GM19099 (cell line): ENCODE data around the gene ALDH1B1.

Experiments
- POLR2A ChIP-seq: IDR thresholded peaks from 3 replicates; pipeline ENCODE4 v1.6.1; 2011; ENCODE audit warnings: low read depth; ENCODE audit not compliant: insufficient read length; ENCODE audit errors: extremely low read depth

ALDH1B1 gene

DNA sequence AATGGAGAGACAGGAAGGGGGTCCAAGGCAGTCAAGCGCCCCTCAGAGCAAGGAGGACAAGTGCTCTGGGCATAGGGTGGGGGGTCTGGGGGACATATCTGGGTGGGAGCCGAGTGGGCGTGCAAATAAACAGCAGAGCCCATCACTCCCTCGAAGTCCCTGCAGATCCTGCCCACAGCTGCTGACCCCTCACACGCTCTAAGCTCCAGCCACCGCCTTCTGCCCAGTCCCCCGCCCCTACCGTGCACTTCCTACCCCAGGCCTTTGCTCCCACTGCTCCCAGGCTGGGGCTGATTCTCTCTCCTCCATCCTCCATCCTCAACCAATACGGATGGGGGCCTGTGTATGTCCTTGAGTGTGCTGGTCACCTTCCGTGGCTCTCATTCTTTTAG lies 16.9 kb upstream of the ALDH1B1 start:
- no peak for TF ChIP-seq POLR2A

DNA sequence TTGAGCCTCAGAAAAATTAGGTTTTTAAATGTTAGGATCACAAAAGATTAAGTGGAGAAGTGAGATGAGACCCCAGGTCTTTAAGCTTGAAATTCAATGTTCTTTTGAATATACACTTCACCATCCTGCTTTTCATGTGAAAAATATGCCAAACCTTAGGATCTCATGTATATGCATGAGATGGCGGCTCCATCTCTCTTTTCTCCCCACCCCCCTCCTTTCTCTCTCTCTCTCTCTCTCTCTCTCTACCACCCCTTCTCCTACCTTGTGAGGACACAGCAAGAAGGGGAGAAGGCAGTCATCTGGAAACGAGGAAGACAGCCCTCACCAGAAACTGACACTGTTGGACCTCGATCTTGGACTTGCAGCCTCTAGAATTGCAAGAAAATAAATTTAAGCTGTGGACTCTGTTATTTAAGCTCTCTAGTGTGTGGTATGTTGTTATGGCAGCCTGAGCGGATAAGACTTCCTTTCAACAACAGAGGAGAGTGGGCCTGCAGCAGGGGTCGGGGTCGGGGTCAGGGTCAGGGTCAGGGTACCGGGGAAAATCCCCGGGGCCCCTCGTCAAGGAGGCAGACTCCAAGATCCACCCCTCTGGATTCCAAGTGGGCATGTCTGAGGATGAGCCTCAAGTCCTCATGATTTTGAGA lies 16.4 kb upstream of the ALDH1B1 start:
- no peak for TF ChIP-seq POLR2A

DNA sequence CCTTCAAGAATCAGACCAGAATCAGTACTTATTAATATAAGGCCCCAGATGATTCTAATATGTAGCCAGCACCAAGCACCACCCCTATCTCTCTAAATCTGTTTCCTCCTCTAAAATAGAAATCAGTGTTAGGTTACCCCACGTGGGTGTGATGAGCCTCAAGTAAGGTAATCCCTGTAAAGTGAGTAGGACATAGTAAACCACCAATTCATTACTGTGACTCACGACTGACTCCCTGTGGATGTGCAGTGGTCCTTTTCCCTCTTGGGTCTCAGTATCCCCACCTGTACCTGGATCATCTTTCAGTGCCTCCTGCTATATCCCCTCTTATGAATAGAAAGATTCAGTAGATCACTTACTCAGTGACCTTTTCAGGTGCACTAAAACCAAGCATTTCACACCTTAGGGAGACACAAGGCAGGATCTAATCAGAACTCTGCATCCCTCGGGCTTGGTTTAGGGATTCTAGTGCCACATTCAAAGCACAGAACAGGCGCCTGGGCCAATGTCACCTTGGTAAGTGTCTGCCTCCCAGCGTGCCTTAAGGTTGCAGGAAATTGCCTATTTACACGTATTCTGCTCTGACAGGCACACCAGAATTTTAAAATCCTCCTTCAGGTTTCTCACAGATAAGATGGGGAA lies 12.2 kb upstream of the ALDH1B1 start:
- TF ChIP-seq POLR2A: no peak

DNA sequence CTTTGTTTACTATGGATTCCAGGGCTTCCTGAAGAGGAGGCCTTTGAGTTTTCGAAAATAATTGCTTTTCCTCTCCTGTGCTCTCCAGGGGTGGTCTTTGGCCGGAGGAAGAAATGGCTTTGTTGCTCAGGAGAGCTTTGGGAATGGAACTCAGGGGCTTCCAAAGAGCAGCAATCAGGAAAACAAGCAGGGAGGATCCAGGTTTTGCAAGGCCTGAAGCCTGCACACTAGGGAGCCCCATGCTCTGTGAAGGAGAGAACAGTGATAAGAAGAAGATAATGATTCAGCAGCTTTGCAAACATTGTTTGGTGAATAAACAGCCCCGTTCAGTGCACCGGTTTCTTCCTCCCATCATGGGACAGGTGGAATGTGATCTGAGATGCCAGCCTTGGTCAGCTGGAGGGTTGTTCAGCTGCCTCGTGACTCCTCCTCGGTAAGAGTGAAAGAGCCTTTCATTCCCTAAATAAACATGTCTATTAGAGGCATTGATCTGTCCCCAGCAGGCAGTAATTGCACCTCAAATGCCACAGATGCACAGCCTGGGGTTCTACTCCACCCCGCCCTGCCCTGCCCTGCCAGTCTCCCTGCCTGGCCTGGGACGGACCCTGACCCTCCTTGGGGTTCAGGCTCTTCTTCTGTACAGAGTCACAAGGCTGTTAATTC lies 11.5 kb upstream of the ALDH1B1 start:
- TF ChIP-seq POLR2A: no peak

DNA sequence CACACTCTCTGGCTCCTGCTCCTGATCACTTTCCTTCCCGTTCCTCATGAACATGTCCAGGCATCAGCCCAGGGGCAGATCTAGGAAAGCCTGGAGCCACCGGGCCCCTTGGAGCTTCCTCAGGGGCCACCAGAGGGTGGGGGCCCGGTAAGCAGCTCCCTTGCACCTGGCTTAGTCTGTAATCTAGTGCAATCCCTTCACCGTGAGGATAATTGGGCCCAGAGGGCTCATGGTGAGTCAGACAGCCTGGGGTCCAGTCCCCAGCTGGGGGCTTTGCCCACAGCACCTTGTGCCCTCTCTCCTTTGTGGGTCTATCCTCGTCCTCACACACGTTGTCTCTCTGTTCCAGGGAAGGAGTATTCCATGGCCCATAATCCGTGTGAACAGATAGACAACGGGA lies 10.4 kb upstream of the ALDH1B1 start:
- TF ChIP-seq POLR2A: no peak

DNA sequence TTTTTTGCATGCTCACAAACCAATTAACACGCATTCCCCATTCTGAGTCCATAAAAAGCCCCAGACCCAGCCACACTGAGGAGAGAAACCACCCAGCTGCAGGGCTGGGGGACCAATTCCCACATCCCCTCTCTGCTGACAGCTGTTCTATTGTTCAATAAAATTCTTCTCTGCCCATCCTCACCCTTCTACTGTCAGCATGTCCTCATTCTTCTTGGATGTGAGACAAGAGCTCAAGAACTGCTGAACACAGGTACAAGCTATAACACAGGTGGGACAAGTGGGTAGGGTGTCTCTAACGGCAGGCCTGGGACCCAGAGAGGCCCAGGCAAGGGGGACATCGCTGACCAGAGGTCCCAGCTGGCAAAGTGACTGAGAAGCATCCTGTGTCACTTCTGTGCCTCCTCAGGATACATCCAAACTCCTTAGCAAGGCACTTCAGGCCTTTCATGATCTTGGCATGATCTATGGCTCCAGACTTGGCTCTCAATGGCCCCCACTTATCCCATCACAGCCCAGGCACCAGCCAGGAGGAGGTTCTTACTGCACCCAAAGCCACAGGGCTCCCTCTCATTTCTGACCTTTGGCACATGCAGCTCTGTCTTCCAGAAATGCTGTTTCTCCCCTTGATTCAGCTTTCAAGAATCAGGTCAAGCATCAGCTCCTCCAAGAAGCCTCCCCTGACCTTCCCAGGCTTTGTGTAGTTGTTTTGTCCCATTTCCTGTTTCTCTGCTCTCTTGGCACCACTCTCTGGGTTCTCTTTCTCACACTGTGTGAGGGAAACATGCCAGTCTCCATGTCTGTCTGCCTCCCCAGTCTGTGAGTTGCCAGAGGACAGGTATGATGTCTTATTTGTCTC lies 7.3 kb upstream of the ALDH1B1 start:
- TF ChIP-seq POLR2A: no peak

DNA sequence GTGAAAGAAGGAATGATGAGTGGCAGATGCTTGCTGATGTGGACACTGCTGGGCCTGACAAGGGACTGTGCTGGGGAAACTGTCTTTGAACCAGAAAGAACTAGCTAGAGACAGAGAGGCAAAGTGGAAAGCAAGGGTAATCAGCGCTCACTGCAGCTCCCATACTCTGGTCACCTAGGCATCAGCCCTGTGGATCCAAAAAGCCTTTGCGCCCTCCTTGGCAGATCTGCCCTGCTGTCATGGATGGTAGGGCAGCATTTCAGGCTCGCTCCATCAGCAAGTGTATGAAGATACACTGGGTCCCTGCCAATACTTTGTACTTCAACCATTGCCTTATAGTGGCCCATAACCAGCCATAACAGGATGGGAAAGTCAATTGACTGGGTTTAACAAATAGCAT lies 6.6 kb upstream of the ALDH1B1 start:
- TF ChIP-seq POLR2A: no peak

DNA sequence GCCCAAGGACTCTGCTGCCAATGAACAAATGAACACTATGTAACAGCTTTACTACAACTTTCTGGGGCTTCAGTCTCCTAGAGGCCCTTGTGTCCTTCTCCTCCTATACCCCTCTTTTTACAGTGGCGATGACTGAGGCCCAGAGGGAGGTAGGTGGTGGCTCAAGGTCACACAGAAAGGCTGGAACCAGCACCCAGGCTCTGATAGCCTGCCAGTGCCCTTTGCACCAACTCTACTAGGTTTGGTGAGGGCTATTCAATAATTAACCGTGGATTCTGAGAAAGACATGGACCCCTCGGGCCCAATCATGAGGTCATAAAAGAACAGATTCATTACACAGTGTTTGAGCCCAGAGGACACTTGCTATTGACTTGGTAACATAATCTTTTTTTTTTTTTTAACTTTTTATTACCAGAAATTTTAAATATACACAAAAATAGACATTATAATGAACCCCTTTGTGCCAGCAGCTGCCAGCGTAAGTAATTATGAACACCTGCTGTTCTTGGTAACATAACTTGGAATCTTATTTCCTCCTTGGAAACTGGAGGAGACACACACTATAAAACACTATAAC lies 6.1 kb upstream of the ALDH1B1 start:
- no peak for TF ChIP-seq POLR2A

DNA sequence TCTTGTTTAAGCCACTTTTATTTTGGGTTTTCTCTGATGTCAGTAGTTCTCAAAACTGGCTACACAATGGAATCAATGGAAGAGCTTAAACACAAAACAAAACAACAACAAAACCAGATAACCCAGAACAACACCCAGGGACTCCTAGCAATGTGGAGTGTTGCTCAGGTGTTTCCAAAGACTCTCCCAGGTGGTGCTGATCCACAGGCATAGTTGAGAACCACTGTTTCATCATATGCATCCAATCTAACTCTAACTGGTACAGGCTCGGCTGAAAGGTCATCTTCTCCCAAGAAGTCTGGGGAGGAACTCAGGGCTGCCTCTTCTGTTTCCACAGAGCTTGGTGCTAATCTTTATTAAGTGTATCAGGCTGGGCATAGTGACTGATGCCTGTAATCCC lies 5.4 kb upstream of the ALDH1B1 start:
- TF ChIP-seq POLR2A: no peak

DNA sequence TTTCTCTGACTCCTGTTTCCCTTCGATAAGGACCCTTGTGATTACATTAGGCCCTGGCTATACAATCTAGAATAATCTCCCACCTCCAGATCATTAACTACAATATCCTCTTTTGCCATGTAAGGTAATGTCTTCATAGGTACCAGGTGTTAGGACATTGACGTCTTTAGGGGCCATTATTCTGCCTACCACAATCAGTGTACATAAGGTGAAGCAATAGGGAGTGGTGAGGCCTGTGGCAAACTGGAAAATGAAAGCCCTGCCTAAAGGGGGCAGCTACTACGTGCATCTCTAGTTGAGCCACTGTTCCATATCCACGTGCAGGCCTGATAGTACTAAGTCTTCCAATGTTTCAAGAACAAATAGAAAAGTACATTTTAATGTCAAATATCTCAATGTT lies 4.8 kb upstream of the ALDH1B1 start:
- TF ChIP-seq POLR2A: no peak

DNA sequence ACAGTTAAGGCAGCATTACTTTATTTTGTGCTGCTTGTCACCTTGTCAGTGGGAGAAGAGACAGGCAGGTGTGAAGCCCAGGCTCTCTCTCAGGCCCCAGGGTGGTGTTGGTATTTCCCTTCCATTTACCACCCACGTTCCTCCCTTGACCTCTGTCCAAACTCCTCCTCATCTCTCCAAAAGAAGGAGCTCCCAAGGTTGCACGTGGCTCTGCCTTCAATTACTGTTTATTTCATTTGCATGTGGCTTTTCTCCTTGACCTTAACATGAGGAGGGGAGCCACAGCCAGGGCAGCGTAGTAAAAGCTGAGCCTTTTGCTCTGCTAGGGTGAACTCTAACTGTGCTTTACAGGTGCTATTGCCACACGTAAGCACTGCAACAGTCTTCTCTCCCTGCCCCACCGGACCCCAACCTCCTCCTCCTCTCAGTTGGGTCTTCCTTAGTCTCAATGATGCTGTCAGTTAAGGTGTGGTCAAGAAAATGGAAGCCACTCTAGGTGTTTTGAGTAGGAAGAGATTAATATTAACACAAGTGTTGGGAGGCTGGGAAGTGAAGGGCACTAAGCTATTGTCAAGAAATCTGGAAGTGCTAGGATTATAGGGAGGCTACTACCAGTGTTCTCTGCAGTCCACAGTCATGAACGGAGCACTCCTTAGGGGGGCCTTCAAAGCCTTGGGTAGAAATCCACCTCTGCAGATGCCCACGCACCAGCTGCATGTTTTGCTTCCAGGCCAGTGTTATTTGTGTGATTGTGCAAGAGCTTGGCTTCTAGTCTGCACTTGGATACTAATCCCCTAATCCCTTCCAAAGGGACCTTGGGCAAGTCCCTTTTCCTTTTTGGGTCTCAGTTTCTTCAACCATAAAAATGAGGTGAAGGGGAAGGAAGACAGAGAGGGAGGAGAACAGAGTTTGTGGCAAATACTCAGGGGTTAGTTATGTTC lies 3.9 kb upstream of the ALDH1B1 start:
- no peak for TF ChIP-seq POLR2A

DNA sequence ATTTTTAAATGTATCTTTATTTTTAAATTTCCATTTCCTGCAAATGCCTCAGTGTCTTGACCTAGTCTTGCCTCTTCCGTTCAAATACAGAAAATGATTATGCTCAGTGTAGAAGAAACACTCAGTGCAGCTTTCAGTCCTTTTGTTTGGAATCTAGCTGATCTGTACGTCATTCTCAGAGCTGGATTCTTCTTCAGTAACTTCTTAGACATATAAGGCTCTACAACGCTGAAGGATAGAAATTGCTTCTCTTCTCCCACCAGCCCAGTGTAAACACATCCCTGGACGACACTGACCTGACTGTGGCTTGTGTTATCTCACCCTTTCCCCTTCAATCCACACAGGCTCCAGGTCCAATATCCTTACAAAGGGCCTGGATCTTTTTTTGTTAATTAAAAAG lies 3.2 kb upstream of the ALDH1B1 start:
- TF ChIP-seq POLR2A: no peak

DNA sequence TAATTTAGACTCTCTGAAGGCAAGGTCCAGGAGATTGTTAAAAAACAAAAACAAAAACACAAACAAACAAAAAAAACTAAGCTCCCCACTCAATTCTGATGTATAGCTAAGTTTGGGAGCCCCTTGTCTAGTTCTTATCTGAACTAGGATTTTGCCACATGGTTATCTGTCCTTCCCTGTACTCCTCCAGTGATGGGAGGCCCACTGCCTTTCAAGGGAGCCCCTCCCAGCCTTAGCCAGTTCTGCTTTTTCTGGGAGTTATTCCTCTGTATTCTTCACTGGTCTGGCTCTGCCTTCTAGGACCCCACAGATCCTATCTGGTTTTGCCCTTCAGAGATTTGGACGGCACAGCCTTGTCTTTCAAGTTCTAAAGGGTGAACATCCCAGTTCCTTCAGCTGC lies 2.1 kb upstream of the ALDH1B1 start:
- TF ChIP-seq POLR2A: no peak

DNA sequence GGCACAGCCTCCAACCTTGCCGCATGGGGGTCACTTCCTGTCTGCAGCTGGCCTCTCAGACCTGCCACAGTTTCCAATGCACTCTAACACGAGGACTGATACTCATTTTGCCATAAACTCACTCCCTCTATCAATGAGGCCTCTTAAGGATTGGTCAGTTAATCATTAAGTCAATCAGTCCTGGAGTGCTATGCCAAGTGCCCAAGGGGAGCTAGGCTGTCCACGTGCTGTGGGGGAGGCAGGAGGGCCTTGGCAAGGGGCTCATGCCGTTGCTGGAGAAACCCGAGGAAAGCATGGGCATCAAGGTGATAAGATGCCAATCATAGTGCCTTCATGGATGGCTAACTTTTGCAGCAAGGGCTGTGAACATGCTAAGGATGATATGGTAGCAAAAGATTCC lies 1.7 kb upstream of the ALDH1B1 start:
- no peak for TF ChIP-seq POLR2A
